Posterior vena cava (tissue), 2 donors: Measurements from ENCODE around the gene CD83. TPM values are rescaled to one million over a fixed set of nuclear protein-coding genes. Genes with fewer than 3 reads are reported as not detected.
"Not testable (repeated sequence)": the region's sequence is repeated elsewhere in the genome, so short reads cannot be mapped to it uniquely, and the experiment has no call there.

Experiments used
- DNase-seq: peaks from one replicate; pipeline ENCODE4 v3.0.0-alpha.2; 2020; ENCODE audit warnings: low spot score
- intact Hi-C, 2 donors: fragments of 100-400 bp; cut with DNase I; formaldehyde crosslinking; loops; one replicate each; pipeline versions ENCODE4 v1.14.1 to v1.14.2; 2022 to 2023
- total RNA-seq, 2 donors: library from RNA; stranded (reverse); fragmentation: NEBNext Ultra II Directional; extraction: Animal tissue kit (Norgen Biotek cat#: 25700); gene quantifications; one replicate each; pipeline ENCODE4 v1.2.1, GENCODE V29; 2021
- donor health status: DM: yes; HTN: yes; CAD: no.
- donor health status: DM: yes; HTN: yes; CAD: no.

CD83 gene
- total RNA-seq, 2 donors from 2014 or later = 1.3 to 2.9 TPM

DNA sequence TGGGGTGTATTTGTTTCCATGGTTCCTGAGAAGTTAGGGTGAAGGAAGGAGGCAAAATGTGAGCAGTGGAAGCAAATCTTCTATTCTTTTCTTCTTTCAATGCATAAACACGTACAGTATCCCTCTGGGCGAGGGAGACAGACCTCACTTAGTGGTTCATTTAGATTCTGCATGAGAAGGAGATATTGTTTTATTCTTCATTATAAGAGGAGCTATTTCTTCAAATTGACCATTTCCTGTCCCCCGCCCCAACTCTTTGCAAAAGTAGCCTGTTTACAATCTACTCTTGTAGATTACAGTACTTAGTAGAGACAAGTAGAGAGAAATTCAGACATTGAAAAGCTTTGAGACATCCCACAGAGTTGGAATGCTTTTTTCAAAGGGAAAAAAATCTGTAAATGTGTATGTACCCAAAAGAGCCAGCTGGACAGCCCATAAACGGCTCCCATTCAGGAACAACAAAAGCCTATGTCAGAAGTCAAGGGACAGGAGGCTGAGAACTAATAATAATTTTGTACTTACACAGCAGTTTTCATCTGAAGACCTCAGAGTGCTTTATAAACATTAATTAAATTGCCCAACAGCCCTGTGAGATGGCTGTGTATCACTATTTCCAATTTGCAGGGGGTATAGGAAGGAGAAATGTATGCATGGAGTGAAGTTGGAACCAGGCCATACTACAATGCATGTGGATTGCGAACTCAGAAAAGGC, 23.9 kb downstream of the CD83 start:
- DNase-seq = no peak
- intact Hi-C loops = no loop called here

DNA sequence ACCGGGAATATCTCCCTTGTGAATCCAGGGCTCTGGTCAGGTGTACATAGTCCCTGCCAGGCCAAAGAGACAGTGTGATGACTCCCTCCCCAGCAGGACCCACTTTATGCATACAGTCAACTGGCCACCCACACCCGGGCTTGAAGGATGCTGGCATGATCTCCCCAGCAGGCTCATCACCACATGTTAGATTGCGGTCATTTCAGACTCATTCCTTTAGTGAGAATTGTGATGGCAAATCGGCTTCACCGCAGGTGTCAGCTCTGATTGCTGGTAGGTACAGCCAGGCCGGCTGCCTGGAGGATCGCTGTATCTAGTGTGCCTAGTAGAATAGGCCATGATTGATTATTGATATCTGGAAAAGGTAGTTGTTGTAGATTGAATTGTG, 24.5 kb downstream of the CD83 start:
- intact Hi-C loops = no loop called here

DNA sequence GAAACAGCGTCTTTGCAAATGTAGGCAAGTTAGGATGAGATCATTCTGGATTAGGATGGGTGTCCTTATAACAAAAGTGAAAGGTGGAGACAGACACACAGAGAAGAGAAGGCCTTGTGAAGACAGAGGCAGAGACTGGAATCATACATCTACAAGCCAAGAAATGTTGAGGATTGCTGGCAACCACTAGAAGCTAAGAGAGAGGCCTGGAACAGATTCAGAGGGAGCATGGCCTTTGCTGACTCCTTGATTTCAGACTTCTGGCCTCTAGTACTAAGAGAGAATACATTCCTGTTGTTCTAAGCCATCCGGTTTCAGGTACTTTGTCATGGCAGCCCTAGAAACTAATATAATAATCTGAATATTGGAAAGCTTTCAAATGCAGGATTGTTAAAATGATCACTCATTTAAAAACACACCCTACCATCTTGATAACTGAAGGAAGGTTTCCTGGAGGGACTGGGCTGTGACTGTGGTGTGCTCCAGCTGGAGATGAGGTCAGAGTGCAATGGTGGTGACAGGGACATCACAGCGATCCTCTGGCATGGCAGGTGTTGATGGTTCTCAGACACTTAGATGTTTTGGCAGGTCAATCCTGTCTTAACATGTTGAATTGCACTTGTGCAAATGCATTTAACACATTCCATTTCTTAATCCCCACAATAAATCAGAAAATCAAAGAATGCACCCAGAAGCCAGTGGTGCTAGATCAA, 25.1 kb downstream of the CD83 start:
- intact Hi-C loops = no loop called here
- DNase-seq = no peak

More for the DNA sequence above, 24.5 kb downstream of the CD83 start:
- DNase-seq = no peak

GRCh38 chr6:14143305-14143704, 25.7 kb downstream of the CD83 start:
- intact Hi-C loops = no loop called here
- DNase-seq = no peak

DNA sequence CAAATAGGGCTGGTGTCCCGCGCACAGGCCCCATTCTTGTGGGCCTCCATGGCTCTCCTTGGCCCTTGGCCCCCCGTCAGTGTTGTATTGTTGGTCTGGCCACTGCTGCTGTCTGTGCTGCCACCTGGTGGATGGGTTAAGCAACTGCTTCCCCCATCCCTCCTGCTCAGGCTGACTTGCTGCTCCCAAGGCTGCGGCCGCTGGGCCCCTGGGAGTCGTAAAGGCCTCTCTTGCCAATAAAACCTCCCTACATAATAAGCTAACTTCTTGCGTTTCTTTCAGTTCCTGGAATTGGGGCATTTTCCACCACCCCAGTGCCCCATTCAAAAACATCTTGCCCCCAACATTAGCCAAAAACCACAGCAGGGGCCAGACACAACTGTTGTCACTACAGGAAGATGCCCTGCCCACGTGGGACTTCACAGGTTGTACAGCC, 27.1 kb downstream of the CD83 start:
- intact Hi-C loops = no loop called here
- DNase-seq = no peak

- intact Hi-C loops = no loop called here
- DNase-seq = no peak
Observed at GRCh38 chr6:14146506-14147096, 29.0 kb downstream of the CD83 start.

DNA sequence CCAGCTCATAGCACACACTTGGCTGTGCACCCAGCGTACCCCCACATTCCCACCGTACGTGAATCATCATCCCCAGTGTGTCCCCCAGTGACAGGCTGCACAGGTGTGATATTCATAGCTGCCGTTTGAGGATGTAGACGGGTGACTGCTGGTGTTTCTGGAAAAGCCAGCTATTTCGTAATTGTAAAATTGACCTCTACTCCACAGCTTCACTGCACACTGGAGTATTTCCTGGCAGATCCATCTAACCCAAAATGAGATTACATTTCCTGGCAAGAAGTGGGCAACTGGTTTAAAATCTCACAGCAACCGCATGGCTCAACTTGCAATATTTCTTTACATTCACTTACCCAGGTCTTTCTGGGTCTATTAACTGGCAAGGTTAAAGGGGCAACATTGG, 30.3 kb downstream of the CD83 start:
- intact Hi-C loops = no loop called here
- DNase-seq = no peak

GRCh38 chr6:14148471-14148870, 30.9 kb downstream of the CD83 start:
- intact Hi-C loops = no loop called here
- no peak for DNase-seq

GRCh38 chr6:14149053-14149738, 31.6 kb downstream of the CD83 start:
- no peak for DNase-seq
- intact Hi-C loops = no loop called here

- no peak for DNase-seq
- intact Hi-C loops = no loop called here
Observed at GRCh38 chr6:14149739-14150130, 32.2 kb downstream of the CD83 start.

DNA sequence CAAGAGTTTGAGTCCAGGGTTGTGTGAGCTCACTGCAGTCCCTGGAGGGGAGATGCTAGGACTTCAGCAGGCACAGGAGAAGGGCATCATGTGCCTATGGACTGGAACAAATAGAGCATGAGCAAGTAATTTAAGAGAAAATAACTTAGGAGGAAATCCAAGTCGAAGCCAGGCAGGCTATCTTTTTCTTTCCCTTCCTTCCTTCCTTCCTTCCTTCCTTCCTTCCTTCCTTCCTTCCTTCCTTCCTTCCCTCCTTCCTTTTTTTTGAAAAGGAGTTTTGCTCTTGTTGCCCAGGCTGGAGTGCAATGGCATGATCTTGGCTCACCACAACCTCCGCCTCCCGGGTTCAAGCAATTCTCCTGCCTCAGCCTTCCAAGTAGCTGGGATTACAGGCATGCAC, 33.7 kb downstream of the CD83 start:
- DNase-seq, intact Hi-C loops: not testable (repeated sequence)

DNA sequence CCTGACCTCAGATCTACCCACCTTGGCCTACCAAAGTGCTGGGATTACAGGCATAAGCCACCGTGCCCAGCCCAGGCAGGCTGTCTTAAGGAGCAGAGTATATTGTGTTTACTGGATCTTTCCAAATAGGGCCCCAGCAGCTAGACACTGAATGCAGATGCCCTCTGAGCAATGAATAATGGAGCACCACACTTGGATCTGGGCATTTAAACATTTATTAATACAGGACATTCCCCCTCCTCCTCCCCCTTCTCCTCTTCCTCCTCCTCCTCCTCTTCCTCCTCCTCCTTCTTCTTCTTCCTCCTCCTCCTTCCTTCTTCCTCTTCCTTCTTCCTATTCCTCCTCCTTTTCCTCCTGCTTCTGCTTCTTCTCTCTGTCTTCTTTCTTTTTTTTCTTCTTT, 34.2 kb downstream of the CD83 start:
- intact Hi-C loops = no loop called here
- DNase-seq = no peak

DNA sequence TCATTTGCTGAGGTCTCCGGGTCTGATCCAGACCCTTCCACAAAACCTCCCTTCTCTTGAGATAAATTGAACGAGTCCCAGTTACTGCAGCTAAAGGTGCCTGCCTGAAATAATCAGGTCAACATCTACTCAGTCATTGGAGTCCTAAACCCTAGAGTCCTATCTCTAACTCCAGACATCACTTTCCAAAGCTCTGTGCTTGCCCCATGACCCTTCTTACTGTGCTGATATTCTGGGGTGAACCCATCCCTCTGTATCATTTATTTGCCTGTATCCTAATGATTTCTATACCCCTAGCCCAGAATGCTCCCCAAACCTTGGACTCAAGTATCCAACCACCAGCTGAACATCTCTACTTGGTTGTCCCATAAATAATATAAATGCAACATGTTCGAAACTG, 35.7 kb downstream of the CD83 start:
- intact Hi-C loops = no loop called here
- DNase-seq = no peak

GRCh38 chr6:14159090-14159489, 41.5 kb downstream of the CD83 start:
- intact Hi-C loops = no loop called here
- DNase-seq = no peak

- intact Hi-C loops = no loop called here
- DNase-seq = no peak
Observed at GRCh38 chr6:14162826-14163225, 45.3 kb downstream of the CD83 start.

GRCh38 chr6:14165091-14165490, 47.5 kb downstream of the CD83 start:
- DNase-seq = no peak
- intact Hi-C loops = no loop called here

- no peak for DNase-seq
- intact Hi-C loops = no loop called here
Observed at GRCh38 chr6:14166839-14167238, 49.3 kb downstream of the CD83 start.

DNA sequence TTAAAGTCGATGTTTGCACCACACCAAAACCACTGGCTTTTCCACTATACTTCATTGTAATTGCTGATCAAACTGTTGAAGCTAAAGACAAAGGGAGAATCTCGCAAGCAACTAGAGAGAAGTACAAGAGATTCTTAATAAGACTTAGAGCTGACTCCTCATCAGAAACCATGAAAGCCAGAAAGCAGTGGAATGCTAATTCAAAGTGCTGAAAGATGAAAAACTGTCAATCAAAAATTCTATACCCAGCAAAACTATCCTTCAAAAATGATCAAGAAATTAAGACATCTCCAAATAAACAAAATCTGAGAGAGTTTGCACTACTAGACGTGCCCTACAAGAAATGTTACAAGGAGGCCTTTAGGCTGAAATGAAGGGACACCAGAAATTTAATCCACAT, 52.6 kb downstream of the CD83 start:
- intact Hi-C loops = no loop called here
- DNase-seq = no peak

DNA sequence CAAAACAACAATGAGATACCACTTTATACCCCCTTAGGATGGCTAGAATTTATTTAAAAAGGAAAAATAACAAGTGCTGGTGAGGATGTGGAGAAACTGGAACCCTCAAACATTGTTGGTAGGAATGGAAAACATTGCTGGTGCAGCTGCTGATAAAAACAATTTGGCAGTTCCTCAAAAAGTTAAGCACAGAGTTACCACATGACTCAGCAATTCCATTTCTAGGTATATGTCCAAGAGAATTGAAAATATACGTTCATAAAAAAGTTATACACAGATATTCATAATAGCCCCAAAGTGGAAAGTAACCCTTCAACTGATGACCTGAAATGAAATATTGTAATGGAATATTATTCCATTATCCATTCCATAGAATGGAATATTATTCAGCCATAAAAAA, 55.0 kb downstream of the CD83 start:
- intact Hi-C loops = no loop called here
- no peak for DNase-seq

GRCh38 chr6:14174226-14174625, 56.7 kb downstream of the CD83 start:
- intact Hi-C loops = no loop called here
- no peak for DNase-seq
